Peyer's patch (tissue), 4 donors: Measurements from ENCODE around the gene NFYB. TPM values are rescaled to one million over a fixed set of nuclear protein-coding genes. Genes with fewer than 3 reads are reported as not detected.

Experiments used
- DNase-seq, 3 donors: peaks; one replicate each; pipeline ENCODE4 v3.0.0-alpha.2; 2017 to 2019
- H3K27ac ChIP-seq, 4 donors: fragments of 200-600 bp; sonication (generic); one replicate each; pipeline ENCODE4 v1.5.1; 2016 to 2019
- H3K27me3 ChIP-seq, 2 donors: fragments of 200-600 bp; sonication (generic); one replicate each; pipeline ENCODE4 v1.5.1; 2019
- H3K36me3 ChIP-seq, 3 donors: fragments of 200-600 bp; sonication (generic); one replicate each; pipeline ENCODE4 v1.5.1; 2016 to 2019
- H3K4me1 ChIP-seq, 4 donors: fragments of 200-600 bp; sonication (generic); one replicate each; pipeline ENCODE4 v1.5.1; 2016 to 2019
- H3K4me3 ChIP-seq, 4 donors: fragments of 200-600 bp; sonication (generic); 1 replicate in 3 of 4; 2 replicates in 1 of 4; pipeline ENCODE4 v1.5.1; 2016 to 2019; ENCODE audit warnings: mild to moderate bottlenecking in 1 of 4
- H3K9me3 ChIP-seq, 4 donors: fragments of 200-600 bp; sonication (generic); one replicate each; pipeline ENCODE4 v1.5.1; 2016 to 2019; ENCODE audit warnings: mild to moderate bottlenecking in 1 of 4
- POLR2A ChIP-seq, 2 donors: fragments of 450-650 bp; IDR thresholded peaks; one replicate each; pipeline ENCODE4 v1.5.1; 2017; ENCODE audit warnings: antibody characterized with exemption in 2 of 2, mild to moderate bottlenecking in 2 of 2, moderate library complexity in 2 of 2
- total RNA-seq, 4 donors: library from RNA; depleted of rRNA; stranded (reverse); fragments of >200 nt; gene quantifications; one replicate each; pipeline ENCODE4 v1.1.0, GENCODE V29; 2016
- TF ChIP-seq, protein P1 (sequence below), 6 experiments: fragments of 450-650 bp in 4 of 6; fragments of 200-600 bp in 2 of 6; sonication (generic) in 1 of 6; IDR thresholded peaks; one replicate each; pipeline ENCODE4 v1.5.1; 2017 to 2019; ENCODE audit warnings: antibody characterized with exemption in 6 of 6, mild to moderate bottlenecking in 3 of 6, moderate library complexity in 1 of 6

NFYB gene
- total RNA-seq, 4 donors from 2014 or later, result 9.1 to 25.6 (median 19.4) TPM

DNA sequence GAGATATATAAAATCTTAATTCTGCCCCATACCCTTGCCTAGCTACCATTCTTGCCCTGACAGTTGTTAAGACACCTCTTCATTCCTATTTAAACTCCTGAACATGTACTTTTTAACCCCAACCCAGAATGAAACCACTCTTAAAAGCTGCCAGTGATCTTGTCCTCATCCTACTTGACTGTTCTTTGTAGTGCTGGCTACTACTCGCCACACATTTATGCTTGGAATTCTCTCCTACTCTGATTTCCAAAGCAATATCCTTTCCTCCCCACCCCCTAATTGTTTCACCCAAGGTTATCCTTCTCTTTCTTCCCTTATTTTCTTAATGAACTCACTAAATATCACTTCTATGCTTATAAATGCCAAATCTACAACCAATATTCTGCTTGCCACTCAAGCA lies 4.1 kb downstream of the NFYB start:
- DNase-seq, result no peak
- Histone ChIP-seq H3K4me1 (peaks cover 0 to 26% (median 8%) of the 10 kb centered on the region in 4 donors), H3K9me3 (no peaks in the 10 kb centered on the region), H3K27ac (no peak overlapping the region), H3K36me3 (peaks cover 0 to 15% (median 0%) of the 10 kb centered on the region in 3 donors), H3K27me3 (no peaks in the 10 kb centered on the region), H3K4me3 (no peak overlapping the region)
- TF ChIP-seq POLR2A (IDR thresholded peaks at IDR 0.05), result no peak
- TF ChIP-seq, protein P1, sequence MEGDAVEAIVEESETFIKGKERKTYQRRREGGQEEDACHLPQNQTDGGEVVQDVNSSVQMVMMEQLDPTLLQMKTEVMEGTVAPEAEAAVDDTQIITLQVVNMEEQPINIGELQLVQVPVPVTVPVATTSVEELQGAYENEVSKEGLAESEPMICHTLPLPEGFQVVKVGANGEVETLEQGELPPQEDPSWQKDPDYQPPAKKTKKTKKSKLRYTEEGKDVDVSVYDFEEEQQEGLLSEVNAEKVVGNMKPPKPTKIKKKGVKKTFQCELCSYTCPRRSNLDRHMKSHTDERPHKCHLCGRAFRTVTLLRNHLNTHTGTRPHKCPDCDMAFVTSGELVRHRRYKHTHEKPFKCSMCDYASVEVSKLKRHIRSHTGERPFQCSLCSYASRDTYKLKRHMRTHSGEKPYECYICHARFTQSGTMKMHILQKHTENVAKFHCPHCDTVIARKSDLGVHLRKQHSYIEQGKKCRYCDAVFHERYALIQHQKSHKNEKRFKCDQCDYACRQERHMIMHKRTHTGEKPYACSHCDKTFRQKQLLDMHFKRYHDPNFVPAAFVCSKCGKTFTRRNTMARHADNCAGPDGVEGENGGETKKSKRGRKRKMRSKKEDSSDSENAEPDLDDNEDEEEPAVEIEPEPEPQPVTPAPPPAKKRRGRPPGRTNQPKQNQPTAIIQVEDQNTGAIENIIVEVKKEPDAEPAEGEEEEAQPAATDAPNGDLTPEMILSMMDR (IDR thresholded peaks at IDR 0.05), result no peak

DNA sequence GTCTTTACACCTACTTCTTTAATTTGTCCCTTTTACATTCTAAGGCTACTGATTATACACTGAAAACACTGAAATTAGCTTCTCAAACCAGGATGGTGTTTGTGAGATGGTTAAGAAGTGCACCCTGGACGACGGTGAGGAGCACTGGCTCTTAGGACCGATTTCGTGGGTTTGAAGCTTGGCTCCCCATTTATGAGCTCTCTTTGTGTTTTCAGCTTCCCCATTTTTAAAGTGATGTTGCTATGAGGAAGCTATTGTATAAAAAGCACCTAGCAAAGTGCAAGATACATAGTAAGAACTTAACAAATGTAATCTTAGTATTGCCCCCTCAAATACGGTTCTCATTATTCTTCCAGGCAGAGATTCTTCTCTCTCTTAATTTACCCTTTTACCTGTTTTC lies 4.7 kb downstream of the NFYB start:
- Histone ChIP-seq H3K4me1 (peaks cover 0 to 22% (median 8%) of the 10 kb centered on the region in 4 donors), H3K27me3 (no peaks in the 10 kb centered on the region), H3K4me3 (no peak overlapping the region), H3K36me3 (peaks cover 0 to 21% (median 0%) of the 10 kb centered on the region in 3 donors), H3K9me3 (no peaks in the 10 kb centered on the region), H3K27ac (no peak overlapping the region)
- no peak for DNase-seq
- TF ChIP-seq, protein P1 (IDR thresholded peaks at IDR 0.05), result no peak
- no peak for TF ChIP-seq POLR2A (IDR thresholded peaks at IDR 0.05)

DNA sequence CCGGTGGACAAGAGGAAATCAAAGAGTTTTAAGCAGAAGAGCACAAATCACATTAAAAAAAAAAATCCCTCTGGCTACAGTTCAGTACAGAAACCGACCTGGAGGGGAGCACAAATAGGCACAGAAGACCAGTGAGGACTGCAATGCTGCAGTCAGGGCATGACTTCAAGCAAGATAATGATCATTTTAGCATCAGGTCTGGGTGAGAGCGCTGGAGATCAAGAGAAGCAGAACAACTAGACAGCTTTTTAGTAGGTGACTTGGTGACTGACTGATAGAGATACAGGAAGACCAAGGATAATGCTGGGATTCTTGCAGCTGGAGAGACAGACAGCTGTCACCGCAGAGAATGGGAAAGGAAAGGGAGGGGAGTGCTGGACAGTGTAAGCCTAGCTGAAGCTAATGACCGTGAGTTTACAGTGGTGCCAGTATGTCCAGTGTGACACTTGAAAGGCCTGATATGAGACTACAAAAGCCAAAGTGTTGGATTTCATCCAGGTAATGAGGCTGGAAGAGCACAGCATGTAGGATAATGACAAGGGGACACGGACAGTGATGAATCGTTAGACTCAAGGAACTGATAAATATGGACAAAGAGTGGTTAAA lies 5.6 kb downstream of the NFYB start:
- H3K27me3 ChIP-seq, result no peaks in the 10 kb centered on the region
- H3K4me1 ChIP-seq, result peaks cover 0 to 22% (median 8%) of the 10 kb centered on the region in 4 donors
- TF ChIP-seq, protein P1 (IDR thresholded peaks at IDR 0.05), result no peak
- no peak for TF ChIP-seq POLR2A (IDR thresholded peaks at IDR 0.05)
- H3K27ac ChIP-seq, result no peak overlapping the region
- no peak for DNase-seq
- H3K9me3 ChIP-seq, result no peaks in the 10 kb centered on the region
- no peak overlapping the region for H3K4me3 ChIP-seq
- peaks cover 0 to 29% (median 0%) of the 10 kb centered on the region in 3 donors for H3K36me3 ChIP-seq

DNA sequence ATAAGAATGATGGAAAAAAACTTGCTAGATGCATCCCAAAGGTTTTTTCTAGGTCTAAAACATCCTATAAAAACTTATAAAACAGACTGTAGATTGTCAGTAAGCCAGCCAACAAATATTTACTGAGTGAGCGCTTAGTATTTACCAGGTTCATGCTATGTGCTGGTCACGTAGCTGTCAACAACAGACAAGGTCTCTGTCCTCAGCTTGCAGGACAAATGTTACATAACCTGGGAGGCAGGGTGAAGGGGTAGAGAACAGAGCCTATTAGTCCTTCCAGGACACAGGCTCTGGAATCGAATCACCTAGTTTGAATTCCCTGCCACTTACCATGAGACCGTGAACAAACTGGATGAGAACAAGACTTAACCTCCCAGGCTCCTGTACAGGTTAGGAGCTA lies 6.4 kb downstream of the NFYB start:
- no peak for DNase-seq
- Histone ChIP-seq H3K27ac (no peak overlapping the region), H3K9me3 (no peaks in the 10 kb centered on the region), H3K4me1 (peaks cover 0 to 21% (median 6%) of the 10 kb centered on the region in 4 donors), H3K27me3 (no peaks in the 10 kb centered on the region), H3K4me3 (no peak overlapping the region), H3K36me3 (peaks cover 0 to 35% (median 0%) of the 10 kb centered on the region in 3 donors)
- TF ChIP-seq, protein P1 (IDR thresholded peaks at IDR 0.05), result no peak
- no peak for TF ChIP-seq POLR2A (IDR thresholded peaks at IDR 0.05)

DNA sequence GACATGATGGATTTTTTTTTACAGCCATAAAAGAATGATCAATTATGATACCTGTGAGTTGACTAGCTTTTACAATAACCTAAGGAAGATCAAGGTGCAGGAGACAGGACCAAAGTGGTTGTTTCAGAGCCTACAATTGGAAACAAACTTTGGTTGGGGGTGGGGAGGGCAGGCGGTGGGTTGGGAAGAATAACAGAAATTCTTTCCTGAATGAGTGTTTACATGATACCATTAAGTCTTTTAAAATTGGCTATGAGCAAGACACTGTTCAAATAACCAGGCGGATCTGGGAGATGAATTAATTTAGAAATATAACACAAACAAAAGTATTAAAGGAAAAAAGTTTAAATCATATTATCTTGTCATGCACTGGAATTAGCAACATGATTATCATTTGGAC lies 7.2 kb downstream of the NFYB start:
- no peak for DNase-seq
- H3K9me3 ChIP-seq, result no peaks in the 10 kb centered on the region
- H3K36me3 ChIP-seq, result peaks cover 0 to 39% (median 0%) of the 10 kb centered on the region in 3 donors
- peaks cover 0 to 12% (median 3%) of the 10 kb centered on the region in 4 donors for H3K4me1 ChIP-seq
- H3K4me3 ChIP-seq, result no peak overlapping the region
- TF ChIP-seq POLR2A (IDR thresholded peaks at IDR 0.05), result no peak
- TF ChIP-seq, protein P1 (IDR thresholded peaks at IDR 0.05), result no peak
- no peaks in the 10 kb centered on the region for H3K27me3 ChIP-seq
- H3K27ac ChIP-seq, result peak overlapping the region in 1 of 4 donors; percentile 10
